Activated CD8-positive, alpha-beta memory T cell treated with anti-CD3 and anti-CD28 coated beads for 24 hours (primary cell): ENCODE data around the gene SH3GL2.

Experiments
- DNase-seq: peaks from one replicate; pipeline ENCODE4 v3.0.0-alpha.2; 2020

SH3GL2 gene

DNA sequence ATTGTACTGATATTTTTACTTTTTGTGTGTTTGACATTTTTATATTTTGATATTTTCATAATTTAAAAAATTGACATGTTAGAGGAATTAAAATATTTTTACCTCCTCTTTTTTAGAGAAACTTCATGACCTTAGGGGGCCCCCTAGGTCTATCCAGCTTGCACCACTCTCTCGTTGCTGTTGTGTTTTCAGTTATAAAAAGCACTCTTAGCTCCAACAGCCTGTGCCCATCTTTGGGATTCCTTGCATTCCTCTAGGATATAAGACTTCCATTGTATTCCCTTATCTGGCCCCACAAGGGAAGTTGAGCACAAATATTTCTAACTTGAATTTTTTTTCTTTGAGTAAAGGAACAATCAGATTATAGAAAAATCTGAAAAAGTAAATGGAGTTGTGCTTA, 245.3 kb downstream of the SH3GL2 start:
- DNase-seq: no peak

DNA sequence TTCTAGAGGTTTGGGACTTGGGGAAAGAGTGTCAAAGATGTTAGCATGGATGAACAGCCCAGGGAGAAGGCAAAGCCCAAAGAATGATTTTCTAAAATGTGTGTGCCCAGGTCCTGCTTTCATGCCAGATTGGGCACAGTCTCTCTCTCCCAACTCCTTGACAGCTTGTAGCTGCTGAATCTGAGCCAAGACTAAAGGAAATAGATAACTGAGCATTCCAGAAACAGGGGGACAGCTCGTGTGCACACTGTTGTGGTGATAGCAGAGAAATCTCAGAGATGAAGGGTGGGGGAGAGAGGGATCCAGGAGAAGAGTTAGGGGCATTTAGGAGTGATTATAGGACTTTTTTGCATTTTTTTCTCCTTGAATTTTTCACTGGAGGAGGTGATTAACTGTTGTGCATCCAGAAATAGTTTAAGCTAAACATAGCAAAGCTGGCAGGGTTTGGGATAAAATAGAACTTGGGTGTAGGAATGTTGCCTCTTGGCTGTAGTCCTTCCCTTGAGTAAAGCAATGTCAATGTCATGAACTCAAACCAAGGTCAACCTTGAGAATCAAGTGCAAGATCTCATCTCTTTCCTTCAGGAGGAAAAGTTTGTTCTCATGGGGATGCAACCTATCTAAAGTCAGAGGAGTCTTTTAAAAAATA, 245.9 kb downstream of the SH3GL2 start:
- no peak for DNase-seq

DNA sequence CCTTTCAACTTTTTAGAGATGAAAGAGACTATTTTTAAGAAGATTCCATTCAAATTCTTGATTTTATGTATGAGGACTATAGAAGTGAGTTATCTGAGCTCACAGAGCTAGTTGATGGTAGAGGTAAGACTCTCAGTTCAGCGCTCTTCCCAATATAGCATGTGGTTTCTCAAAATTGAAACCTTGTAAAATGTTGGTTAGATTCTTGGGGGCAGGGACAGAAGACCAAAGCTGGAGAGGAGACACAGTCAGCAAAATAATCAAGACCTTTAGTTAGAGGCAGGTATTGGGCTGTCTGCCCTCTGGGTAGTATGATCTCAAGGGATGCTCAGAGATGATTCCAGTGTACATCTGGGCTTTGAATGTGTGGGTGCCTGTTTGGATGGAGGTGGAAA, 246.4 kb downstream of the SH3GL2 start:
- DNase-seq: no peak

DNA sequence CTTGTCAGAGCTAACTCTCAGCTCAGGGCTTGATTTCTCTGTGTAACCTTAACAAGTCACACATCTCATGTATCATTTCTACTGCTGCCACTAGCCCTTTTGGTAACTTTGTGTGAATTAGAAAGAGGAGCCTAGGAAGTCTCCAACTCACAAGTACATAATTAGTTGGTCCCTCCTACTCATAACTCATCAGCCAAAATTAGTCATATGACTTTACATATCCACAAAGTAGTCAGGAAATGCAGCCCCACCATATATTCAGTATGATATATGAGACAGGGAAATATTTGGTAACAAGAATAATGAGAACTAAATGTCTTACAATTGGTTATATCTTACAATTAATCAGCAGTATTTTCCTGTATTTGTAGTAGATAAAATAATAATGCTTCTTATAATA, 250.2 kb downstream of the SH3GL2 start:
- DNase-seq: no peak

DNA sequence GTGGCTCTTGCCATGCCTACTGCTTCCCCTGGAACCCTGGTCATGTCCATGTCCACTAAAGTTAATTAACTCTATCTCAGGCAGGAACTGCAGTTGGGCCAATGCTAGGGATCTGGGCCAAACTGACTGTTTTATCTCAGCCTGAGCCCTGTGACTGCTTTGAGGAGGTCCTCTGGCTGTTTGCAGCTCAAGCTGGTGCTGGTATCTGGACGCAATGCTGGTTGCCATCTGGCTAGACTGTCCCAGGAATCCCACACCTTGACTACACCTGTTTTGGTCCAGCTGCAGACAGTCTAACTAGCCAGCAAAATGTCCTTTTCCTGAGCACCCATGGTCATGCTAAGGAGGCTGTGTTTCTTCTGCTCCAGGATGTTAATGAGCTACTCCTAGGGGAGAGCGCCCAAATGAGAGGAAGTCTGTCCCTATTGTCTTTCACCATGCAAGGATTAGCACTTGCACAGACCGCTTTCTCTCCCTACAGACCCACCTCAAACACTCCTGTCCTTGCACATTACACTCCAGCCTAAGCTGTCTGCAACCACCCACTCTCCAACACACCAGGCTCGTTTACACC, 251.0 kb downstream of the SH3GL2 start:
- no peak for DNase-seq

DNA sequence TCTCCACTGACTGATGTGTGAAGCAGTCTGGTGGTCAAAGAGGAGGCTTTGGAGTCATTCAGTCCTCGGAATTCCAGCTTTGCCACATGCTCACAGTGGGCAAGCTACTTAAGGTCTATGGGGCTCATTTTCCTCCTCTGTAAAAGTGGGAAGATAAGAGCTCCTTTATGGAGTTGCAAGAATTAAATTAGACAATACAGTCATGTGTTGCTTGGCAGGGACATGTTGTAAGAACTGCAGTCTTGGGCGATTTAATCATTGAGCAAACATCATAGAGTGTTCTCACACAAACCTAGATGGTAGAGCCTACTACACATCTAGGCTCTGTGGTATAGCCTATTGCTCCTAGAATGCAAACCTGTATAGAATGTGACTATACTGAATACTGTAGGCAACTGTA, 253.9 kb downstream of the SH3GL2 start:
- DNase-seq: no peak

DNA sequence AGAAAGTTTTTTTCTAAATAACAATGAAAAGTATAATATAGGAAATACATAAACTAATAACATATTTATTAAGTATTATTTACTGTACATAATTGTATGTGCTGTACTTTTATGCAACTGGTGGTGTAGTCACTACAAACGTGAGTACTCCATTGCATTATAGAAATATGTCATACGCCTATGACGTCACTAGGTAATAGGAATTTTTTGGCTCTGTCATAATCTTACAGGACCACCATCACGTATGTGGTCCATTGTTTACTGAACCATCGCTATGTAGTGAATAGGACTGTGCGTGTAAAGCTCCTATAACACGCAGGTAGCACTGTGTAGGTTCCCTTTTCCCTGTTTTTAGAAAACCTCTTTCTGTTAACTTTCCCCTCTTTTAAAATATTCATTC, 255.0 kb downstream of the SH3GL2 start:
- DNase-seq: no peak

DNA sequence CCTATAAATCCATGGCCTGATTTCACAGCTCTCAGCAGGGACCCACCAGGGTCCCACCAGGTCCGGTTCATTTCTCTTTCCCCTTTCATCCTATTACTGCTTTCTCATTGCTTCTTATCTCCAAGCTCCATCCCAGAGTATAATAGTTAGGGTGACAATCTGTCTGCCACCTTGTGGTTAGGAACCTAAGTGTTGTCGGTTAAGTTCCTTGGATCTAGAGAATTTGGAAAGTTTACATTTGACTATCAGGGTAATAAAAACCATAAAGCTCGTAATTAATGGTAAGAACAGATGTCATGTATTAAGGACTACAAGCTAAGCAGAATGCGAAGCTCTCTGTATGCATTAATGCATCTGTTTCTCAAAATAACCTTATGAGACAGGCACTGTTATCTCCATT, 259.1 kb downstream of the SH3GL2 start:
- no peak for DNase-seq

DNA sequence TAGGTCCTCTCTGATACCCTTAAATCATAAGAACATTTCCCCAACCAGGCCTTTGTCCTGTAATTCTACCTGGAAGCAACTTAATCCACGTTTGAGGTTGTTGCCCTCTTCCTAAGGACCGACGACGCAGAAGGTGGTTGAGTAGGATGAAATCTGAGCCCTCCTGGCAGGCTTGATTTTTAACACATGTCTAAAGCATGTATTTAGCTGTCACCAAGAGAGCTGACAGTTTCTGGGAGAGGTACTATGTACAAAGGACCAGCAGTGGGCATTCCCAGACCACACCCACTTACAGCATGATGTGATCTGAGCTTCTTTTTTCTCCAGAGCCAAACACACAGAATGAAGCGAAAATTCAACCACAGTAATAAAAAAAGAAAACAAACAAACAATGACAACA, 260.9 kb downstream of the SH3GL2 start:
- DNase-seq: no peak

DNA sequence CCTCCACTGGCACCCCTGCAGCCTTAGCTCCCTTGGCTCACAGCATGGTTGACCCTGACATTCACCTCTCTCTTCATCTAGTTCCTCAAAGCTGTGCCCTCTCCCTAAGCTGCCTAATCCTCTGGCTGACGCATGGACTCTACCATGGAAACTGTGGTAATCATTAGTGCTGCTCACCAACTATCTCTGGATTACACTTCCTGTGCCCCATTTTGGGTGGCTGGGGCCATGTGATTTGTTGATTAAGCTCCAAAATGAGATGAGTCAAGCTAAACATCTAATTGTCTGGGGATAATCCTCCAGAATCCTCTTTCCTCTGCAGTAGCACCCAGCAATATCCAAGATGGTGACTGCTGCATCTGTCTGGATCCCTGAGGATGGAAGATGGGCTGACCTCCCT, 264.4 kb downstream of the SH3GL2 start:
- no peak for DNase-seq
